ENCODE data around the gene GPSM1. TPM values are rescaled to one million over a fixed set of nuclear protein-coding genes. Genes with fewer than 3 reads are reported as not detected.

The GPSM1 gene
- total and polyA plus RNA-seq, 2 experiments from 2014 or later = 58.5 to 116 TPM

DNA sequence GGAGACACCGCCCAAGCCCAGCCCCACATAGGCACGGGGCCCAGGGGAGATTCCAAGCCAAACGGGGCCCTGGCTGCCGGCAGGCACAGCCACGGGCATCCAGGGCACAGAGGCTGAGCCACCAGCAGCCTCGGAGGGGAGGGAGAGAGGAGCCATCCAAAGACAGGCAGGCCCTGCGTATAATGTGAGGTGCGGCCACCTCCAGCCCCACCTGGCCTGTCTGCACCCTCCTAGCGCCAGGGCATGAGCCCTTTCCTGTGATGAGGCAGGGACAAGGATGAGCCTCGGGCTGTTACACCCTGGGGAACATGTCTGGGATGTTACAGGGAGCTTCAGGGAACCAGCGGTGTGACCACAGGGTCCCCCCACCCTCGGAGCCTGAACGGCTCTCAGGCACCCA is 22.4 kb upstream of the GPSM1 start:
- DNase-seq (ENCODE audit: low read depth in 1 of 2, low spot score in 1 of 2) = no peak
- H3K27ac ChIP-seq = no peak overlapping the region
- TF ChIP-seq, protein P1, sequence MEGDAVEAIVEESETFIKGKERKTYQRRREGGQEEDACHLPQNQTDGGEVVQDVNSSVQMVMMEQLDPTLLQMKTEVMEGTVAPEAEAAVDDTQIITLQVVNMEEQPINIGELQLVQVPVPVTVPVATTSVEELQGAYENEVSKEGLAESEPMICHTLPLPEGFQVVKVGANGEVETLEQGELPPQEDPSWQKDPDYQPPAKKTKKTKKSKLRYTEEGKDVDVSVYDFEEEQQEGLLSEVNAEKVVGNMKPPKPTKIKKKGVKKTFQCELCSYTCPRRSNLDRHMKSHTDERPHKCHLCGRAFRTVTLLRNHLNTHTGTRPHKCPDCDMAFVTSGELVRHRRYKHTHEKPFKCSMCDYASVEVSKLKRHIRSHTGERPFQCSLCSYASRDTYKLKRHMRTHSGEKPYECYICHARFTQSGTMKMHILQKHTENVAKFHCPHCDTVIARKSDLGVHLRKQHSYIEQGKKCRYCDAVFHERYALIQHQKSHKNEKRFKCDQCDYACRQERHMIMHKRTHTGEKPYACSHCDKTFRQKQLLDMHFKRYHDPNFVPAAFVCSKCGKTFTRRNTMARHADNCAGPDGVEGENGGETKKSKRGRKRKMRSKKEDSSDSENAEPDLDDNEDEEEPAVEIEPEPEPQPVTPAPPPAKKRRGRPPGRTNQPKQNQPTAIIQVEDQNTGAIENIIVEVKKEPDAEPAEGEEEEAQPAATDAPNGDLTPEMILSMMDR (IDR thresholded peaks at IDR 0.05; ENCODE audit: low read depth, low read length) = no peak
- H3K4me3 ChIP-seq = no peak overlapping the region
- no peaks in the 10 kb centered on the region for H3K9me3 ChIP-seq (ENCODE audit: low read depth)
- no peaks in the 10 kb centered on the region for H3K27me3 ChIP-seq
- no peaks in the 10 kb centered on the region for H3K36me3 ChIP-seq
- H3K4me1 ChIP-seq (ENCODE audit: low read depth) = no peaks in the 10 kb centered on the region

DNA sequence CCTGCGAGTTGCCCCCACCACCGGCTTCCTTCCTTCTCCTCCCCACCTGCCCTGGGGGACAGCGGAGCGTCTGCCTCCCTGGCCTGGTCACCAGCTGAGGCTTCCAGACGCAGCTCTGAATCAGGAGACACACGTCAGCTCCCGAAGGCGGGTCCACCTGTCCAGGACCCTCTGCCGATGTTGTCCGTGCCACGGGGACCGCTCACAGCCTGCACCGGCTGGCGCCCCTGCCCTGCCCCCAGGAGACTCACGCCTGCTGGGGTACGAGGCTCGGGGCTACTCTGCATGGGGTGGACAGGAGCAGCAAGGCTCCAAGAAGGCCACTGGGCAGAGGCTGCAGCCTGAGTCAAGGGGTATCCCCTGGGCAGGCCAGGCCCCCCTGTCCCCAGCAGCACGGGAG is 21.5 kb upstream of the GPSM1 start:
- H3K9me3 ChIP-seq (ENCODE audit: low read depth) = no peaks in the 10 kb centered on the region
- H3K27me3 ChIP-seq = no peaks in the 10 kb centered on the region
- TF ChIP-seq, protein P1 (IDR thresholded peaks at IDR 0.05; ENCODE audit: low read depth, low read length) = no peak
- no peaks in the 10 kb centered on the region for H3K4me1 ChIP-seq (ENCODE audit: low read depth)
- no peak overlapping the region for H3K27ac ChIP-seq
- DNase-seq (ENCODE audit: low read depth in 1 of 2, low spot score in 1 of 2) = no peak
- H3K36me3 ChIP-seq = no peaks in the 10 kb centered on the region
- no peak overlapping the region for H3K4me3 ChIP-seq

DNA sequence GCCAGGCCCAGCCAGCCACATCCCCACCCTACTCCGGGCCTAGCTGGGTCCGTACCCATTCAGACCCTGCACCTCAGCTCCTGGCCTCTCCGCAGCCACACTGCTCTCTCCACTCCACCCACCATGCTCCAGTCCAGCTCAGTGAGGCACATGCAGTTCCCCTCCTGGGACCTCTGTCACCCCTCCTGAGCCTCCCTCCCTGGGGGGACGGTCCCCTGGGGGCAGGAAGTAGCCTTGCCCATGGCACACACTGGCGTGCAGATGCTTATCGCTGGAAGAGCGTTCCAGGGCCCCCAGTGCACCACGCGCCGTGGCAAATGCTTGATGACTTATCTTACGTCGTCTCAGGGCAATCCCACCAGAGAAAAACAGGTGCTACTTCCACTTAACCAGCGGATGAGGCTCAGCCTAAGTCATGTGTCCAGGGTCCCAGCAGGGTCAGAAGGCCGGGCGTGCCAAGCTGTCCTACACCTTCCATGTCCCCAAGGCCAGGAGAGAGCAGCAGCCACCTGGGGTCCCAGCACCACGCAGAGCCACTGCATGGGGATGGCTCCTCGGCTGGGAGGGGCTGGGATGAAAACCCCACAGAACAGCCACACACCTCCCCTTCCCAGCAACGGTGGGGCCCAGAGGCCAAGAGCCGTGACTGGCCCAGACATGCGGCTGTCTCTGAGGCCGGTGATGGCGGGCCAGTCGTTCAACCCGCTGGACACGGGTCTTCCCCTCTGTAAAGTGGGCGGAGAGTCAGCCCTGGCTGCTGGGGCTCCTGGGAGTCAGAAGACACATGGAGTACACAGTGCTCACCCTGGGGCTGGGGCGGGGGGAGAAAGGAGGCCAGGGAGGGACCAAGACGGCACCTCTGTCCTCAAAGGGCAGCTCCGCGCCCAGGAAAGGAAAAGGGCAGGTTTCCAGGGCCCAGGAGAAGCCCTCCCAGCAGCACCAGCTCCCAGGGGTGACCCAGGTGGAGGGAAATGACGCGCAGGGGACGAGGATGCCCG is 20.8 kb upstream of the GPSM1 start:
- TF ChIP-seq, protein P1 (IDR thresholded peaks at IDR 0.05; ENCODE audit: low read depth, low read length) = no peak
- no peaks in the 10 kb centered on the region for H3K4me1 ChIP-seq (ENCODE audit: low read depth)
- H3K27me3 ChIP-seq = no peaks in the 10 kb centered on the region
- no peaks in the 10 kb centered on the region for H3K9me3 ChIP-seq (ENCODE audit: low read depth)
- peak in 1 of 2 donors; percentile 14 for DNase-seq (ENCODE audit: low read depth in 1 of 2, low spot score in 1 of 2)
- H3K4me3 ChIP-seq = no peak overlapping the region
- peak overlapping the region; percentile 28 for H3K27ac ChIP-seq
- no peaks in the 10 kb centered on the region for H3K36me3 ChIP-seq

DNA sequence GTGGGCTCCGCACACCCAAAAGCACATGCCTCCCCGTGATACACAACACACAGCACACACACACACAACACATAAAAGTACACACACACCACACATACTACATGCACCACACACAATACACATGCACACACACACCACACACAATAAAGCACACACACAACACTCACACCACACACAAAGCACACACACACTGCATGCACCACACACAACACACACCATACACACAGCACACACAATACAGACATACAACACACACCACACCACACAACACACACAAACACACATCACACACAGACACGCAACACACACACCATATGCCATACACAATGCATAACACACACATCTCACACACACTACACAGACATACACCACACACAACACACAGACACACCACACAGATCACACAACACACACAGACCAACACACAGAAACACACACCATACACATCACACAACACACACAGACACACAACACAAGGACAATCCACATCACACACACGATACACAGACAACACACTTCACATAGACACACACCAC is 20.1 kb upstream of the GPSM1 start:
- Histone ChIP-seq H3K36me3 (no peaks in the 10 kb centered on the region), H3K27ac (no peak overlapping the region), H3K27me3 (no peaks in the 10 kb centered on the region), H3K4me3 (no peak overlapping the region), H3K9me3 (ENCODE audit: low read depth) (no peaks in the 10 kb centered on the region), H3K4me1 (ENCODE audit: low read depth) (no peaks in the 10 kb centered on the region)
- peak in 1 of 2 donors; percentile 14 for DNase-seq (ENCODE audit: low read depth in 1 of 2, low spot score in 1 of 2)
- TF ChIP-seq, protein P1 (IDR thresholded peaks at IDR 0.05; ENCODE audit: low read depth, low read length) = no peak

DNA sequence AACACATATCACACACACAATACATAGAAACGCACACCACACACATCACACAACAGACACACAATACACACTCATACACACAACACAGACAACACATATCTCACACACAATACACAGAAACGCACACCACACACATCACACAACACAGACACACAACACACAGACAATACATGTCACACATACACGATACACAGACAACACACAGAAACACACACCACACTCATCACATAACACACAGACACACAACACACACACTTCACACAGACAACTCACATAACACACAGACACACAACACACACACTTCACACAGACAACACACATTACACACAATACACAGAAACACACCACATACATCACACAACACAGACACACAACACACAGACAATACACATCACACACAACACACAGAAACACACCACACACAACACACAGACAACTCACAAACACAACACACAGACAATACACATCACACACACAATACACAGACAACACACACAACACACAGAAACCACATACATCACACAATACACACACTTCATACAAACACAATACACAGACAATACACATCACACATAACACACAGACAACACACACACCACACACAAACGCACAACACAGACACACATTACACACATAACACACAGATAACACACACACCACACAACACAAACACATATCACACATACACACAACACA is 19.2 kb upstream of the GPSM1 start:
- H3K4me3 ChIP-seq = no peak overlapping the region
- no peak overlapping the region for H3K27ac ChIP-seq
- no peaks in the 10 kb centered on the region for H3K4me1 ChIP-seq (ENCODE audit: low read depth)
- H3K27me3 ChIP-seq = no peaks in the 10 kb centered on the region
- no peaks in the 10 kb centered on the region for H3K36me3 ChIP-seq
- no peaks in the 10 kb centered on the region for H3K9me3 ChIP-seq (ENCODE audit: low read depth)
- DNase-seq (ENCODE audit: low read depth in 1 of 2, low spot score in 1 of 2) = no peak
- TF ChIP-seq, protein P1 (IDR thresholded peaks at IDR 0.05; ENCODE audit: low read depth, low read length) = no peak
